Renal cortex interstitium (tissue), 11 donors: ENCODE measurements around the gene AKT1. TPM values are rescaled to one million over a fixed set of nuclear protein-coding genes. Genes with fewer than 3 reads are reported as not detected.

Source experiments
- DNase-seq, 11 donors: peaks; one replicate each; pipeline ENCODE4 v3.0.0-alpha.2; 2013; ENCODE audit warnings: low read depth in 9 of 11, low spot score in 4 of 11; ENCODE audit errors: extremely low read depth in 1 of 11
- polyA plus RNA-seq, 3 donors: library from polyadenylated mRNA; unstranded; fragments of 120-200 nt; gene quantifications; one replicate each; pipeline ENCODE4 v1.2.1, GENCODE V29; 2013; ENCODE audit not compliant: insufficient read length in 3 of 3

AKT1 gene
- polyA plus RNA-seq, 3 donors = 100 to 145 (median 127) TPM

GRCh38 chr14:104722938-104723650 lies 72.5 kb downstream of the AKT1 start:
- no peak for DNase-seq

GRCh38 chr14:104721505-104722431 lies 73.8 kb downstream of the AKT1 start:
- DNase-seq = no peak

Other genes with a start within 250 kb of the AKT1 start
- gene C14orf180, start 216.0 kb downstream of the AKT1 start, polyA plus RNA-seq = not detected
- under 1 TPM; 0.56 to 0.90 (median 0.82) TPM for gene TMEM179, start 191.0 kb downstream of the AKT1 start, polyA plus RNA-seq
- 10 to 100 TPM; 36.1 to 75.3 (median 56.2) TPM for gene INF2, start 106.1 kb downstream of the AKT1 start, polyA plus RNA-seq
- gene ADSS1, start 71.5 kb downstream of the AKT1 start, polyA plus RNA-seq = 10 to 100 TPM; 16.4 to 18.3 (median 17.8) TPM
- 10 to 100 TPM; 41.7 to 89.7 (median 73.7) TPM for gene SIVA1, start 42.6 kb downstream of the AKT1 start, polyA plus RNA-seq
- 1 to 10 TPM; 3.9 to 4.8 (median 4.7) TPM for gene ZBTB42, start 5.4 kb upstream of the AKT1 start, polyA plus RNA-seq
- gene CEP170B, start 69.5 kb upstream of the AKT1 start, polyA plus RNA-seq = 10 to 100 TPM; 11.1 to 21.6 (median 15.3) TPM
- 1 to 10 TPM; 2.4 to 5.1 (median 4.5) TPM for gene PLD4, start 129.1 kb upstream of the AKT1 start, polyA plus RNA-seq
- gene AHNAK2, start 182.6 kb upstream of the AKT1 start, polyA plus RNA-seq = 1 to 10 TPM; 1.7 to 2.5 (median 2.2) TPM
- gene CLBA1, start 190.0 kb upstream of the AKT1 start, polyA plus RNA-seq = 10 to 100 TPM; 19.0 to 28.3 (median 23.6) TPM
- gene CDCA4, start 225.3 kb upstream of the AKT1 start, polyA plus RNA-seq = 10 to 100 TPM; 18.3 to 26.7 (median 19.3) TPM